ENCODE measurements around the gene OR13A1. TPM values are rescaled to one million over a fixed set of nuclear protein-coding genes. Genes with fewer than 3 reads are reported as not detected.
"Not testable (repeated sequence)": the region's sequence is repeated elsewhere in the genome, so short reads cannot be mapped to it uniquely, and the experiment has no call there.

Gene OR13A1
- total and polyA plus RNA-seq, 5 donors from 2014 or later = 0.09 TPM; not detected in 4

GRCh38 chr10:45308707-45309106, 6.7 kb downstream of the OR13A1 start:
- H3K4me1 Mint-ChIP-seq = no peaks in the 10 kb centered on the region

GRCh38 chr10:45302573-45302972, 12.8 kb downstream of the OR13A1 start:
- Mint-ChIP-seq H3K27ac (no peak overlapping the region), H3K27me3 (peaks cover 8% of the 10 kb centered on the region), H3K9me3 (peaks cover 0 to 5% (median 0%) of the 10 kb centered on the region in 7 donors), H3K4me3 (no peak overlapping the region), H3K4me1 (no peaks in the 10 kb centered on the region), H3K36me3 (no peaks in the 10 kb centered on the region)
- no peak for ATAC-seq (ENCODE audit: low read depth in 2 of 2)
- Histone ChIP-seq H3K4me3 (ENCODE audit: low read depth, low read length) (no peak overlapping the region), H3K27me3 (ENCODE audit: control insufficient read depth, insufficient read depth, low read length) (no peaks in the 10 kb centered on the region), H3K36me3 (ENCODE audit: control insufficient read depth, insufficient read depth, low read length) (no peaks in the 10 kb centered on the region), H3K4me1 (ENCODE audit: control insufficient read depth, insufficient read depth, low read length, poor library complexity, severe bottlenecking) (no peaks in the 10 kb centered on the region), H3K27ac (ENCODE audit: insufficient read depth, low read length, poor library complexity, severe bottlenecking) (no peak overlapping the region), H3K9me3 (ENCODE audit: control insufficient read depth in 2 of 2, low read length in 2 of 2) (no peaks in the 10 kb centered on the region)
- DNase-seq = no peak

More at GRCh38 chr10:45308707-45309106, 6.7 kb downstream of the OR13A1 start:
- Mint-ChIP-seq H3K9me3 (peaks cover 0 to 14% (median 5%) of the 10 kb centered on the region in 7 donors), H3K27ac (no peak overlapping the region), H3K4me3 (no peak overlapping the region), H3K36me3 (no peaks in the 10 kb centered on the region), H3K27me3 (peaks cover 16% of the 10 kb centered on the region)
- no peaks in the 10 kb centered on the region for H3K36me3 ChIP-seq (ENCODE audit: control insufficient read depth, insufficient read depth, low read length)
- no peak for ATAC-seq (ENCODE audit: low read depth in 2 of 2)
- H3K9me3 ChIP-seq (ENCODE audit: control insufficient read depth in 2 of 2, low read length in 2 of 2) = peaks cover 5 to 6% of the 10 kb centered on the region in 2 experiments
- no peak overlapping the region for H3K27ac ChIP-seq (ENCODE audit: insufficient read depth, low read length, poor library complexity, severe bottlenecking)
- H3K27me3 ChIP-seq (ENCODE audit: control insufficient read depth, insufficient read depth, low read length) = no peaks in the 10 kb centered on the region
- H3K4me3 ChIP-seq (ENCODE audit: low read depth, low read length) = no peak overlapping the region
- peak in 1 of 3 donors; percentile 9 for DNase-seq
- no peaks in the 10 kb centered on the region for H3K4me1 ChIP-seq (ENCODE audit: control insufficient read depth, insufficient read depth, low read length, poor library complexity, severe bottlenecking)

GRCh38 chr10:45298341-45298955, 17.0 kb downstream of the OR13A1 start:
- H3K9me3 ChIP-seq (ENCODE audit: control insufficient read depth in 2 of 2, low read length in 2 of 2); H3K27ac ChIP-seq (ENCODE audit: insufficient read depth, low read length, poor library complexity, severe bottlenecking); ATAC-seq (ENCODE audit: low read depth in 2 of 2); H3K4me1 ChIP-seq (ENCODE audit: control insufficient read depth, insufficient read depth, low read length, poor library complexity, severe bottlenecking); H3K9me3 Mint-ChIP-seq; H3K27me3 Mint-ChIP-seq; H3K27me3 ChIP-seq (ENCODE audit: control insufficient read depth, insufficient read depth, low read length); H3K36me3 ChIP-seq (ENCODE audit: control insufficient read depth, insufficient read depth, low read length); DNase-seq; H3K4me3 ChIP-seq (ENCODE audit: low read depth, low read length); H3K4me3 Mint-ChIP-seq; H3K4me1 Mint-ChIP-seq; H3K36me3 Mint-ChIP-seq: not testable (repeated sequence)
- peak overlapping the region in 1 of 3 donors; percentile 41 for H3K27ac Mint-ChIP-seq

GRCh38 chr10:45294681-45295080, 20.7 kb downstream of the OR13A1 start:
- H3K27ac ChIP-seq (ENCODE audit: insufficient read depth, low read length, poor library complexity, severe bottlenecking) = no peak overlapping the region
- H3K27ac Mint-ChIP-seq = no peak overlapping the region
- no peak for ATAC-seq (ENCODE audit: low read depth in 2 of 2)
- DNase-seq = no peak
- no peaks in the 10 kb centered on the region for H3K4me1 Mint-ChIP-seq
- no peak overlapping the region for H3K4me3 ChIP-seq (ENCODE audit: low read depth, low read length)
- no peaks in the 10 kb centered on the region for H3K36me3 ChIP-seq (ENCODE audit: control insufficient read depth, insufficient read depth, low read length)
- H3K27me3 ChIP-seq (ENCODE audit: control insufficient read depth, insufficient read depth, low read length) = no peaks in the 10 kb centered on the region
- H3K36me3 Mint-ChIP-seq = no peaks in the 10 kb centered on the region
- no peaks in the 10 kb centered on the region for H3K4me1 ChIP-seq (ENCODE audit: control insufficient read depth, insufficient read depth, low read length, poor library complexity, severe bottlenecking)
- no peaks in the 10 kb centered on the region for H3K9me3 ChIP-seq (ENCODE audit: control insufficient read depth in 2 of 2, low read length in 2 of 2)
- H3K27me3 Mint-ChIP-seq = no peaks in the 10 kb centered on the region
- no peak overlapping the region for H3K4me3 Mint-ChIP-seq
- H3K9me3 Mint-ChIP-seq = peaks cover 0 to 10% (median 0%) of the 10 kb centered on the region in 7 donors

GRCh38 chr10:45286980-45287379, 28.4 kb downstream of the OR13A1 start:
- Mint-ChIP-seq H3K36me3 (no peaks in the 10 kb centered on the region), H3K9me3 (peaks cover 0 to 4% (median 1%) of the 10 kb centered on the region in 7 donors), H3K27ac (no peak overlapping the region), H3K4me1 (no peaks in the 10 kb centered on the region), H3K27me3 (peaks cover 9% of the 10 kb centered on the region), H3K4me3 (no peak overlapping the region)
- DNase-seq (no peak), ATAC-seq (ENCODE audit: low read depth in 2 of 2) (no peak)
- H3K4me3 ChIP-seq (ENCODE audit: low read depth, low read length) = no peak overlapping the region
- H3K27ac ChIP-seq (ENCODE audit: insufficient read depth, low read length, poor library complexity, severe bottlenecking) = no peak overlapping the region
- no peaks in the 10 kb centered on the region for H3K4me1 ChIP-seq (ENCODE audit: control insufficient read depth, insufficient read depth, low read length, poor library complexity, severe bottlenecking)
- no peaks in the 10 kb centered on the region for H3K9me3 ChIP-seq (ENCODE audit: control insufficient read depth in 2 of 2, low read length in 2 of 2)
- H3K36me3 ChIP-seq (ENCODE audit: control insufficient read depth, insufficient read depth, low read length) = no peaks in the 10 kb centered on the region
- H3K27me3 ChIP-seq (ENCODE audit: control insufficient read depth, insufficient read depth, low read length) = peaks cover 3% of the 10 kb centered on the region

- no peaks in the 10 kb centered on the region for H3K4me1 ChIP-seq (ENCODE audit: control insufficient read depth, insufficient read depth, low read length, poor library complexity, severe bottlenecking)
- H3K27me3 ChIP-seq (ENCODE audit: control insufficient read depth, insufficient read depth, low read length) = peaks cover 7% of the 10 kb centered on the region
- Mint-ChIP-seq H3K4me1 (no peaks in the 10 kb centered on the region), H3K4me3 (no peak overlapping the region), H3K27me3 (peaks cover 4% of the 10 kb centered on the region), H3K36me3 (no peaks in the 10 kb centered on the region), H3K9me3 (peaks cover 0 to 3% (median 0%) of the 10 kb centered on the region in 7 donors), H3K27ac (no peak overlapping the region)
- H3K27ac ChIP-seq (ENCODE audit: insufficient read depth, low read length, poor library complexity, severe bottlenecking) = no peak overlapping the region
- no peak for ATAC-seq (ENCODE audit: low read depth in 2 of 2)
- no peaks in the 10 kb centered on the region for H3K9me3 ChIP-seq (ENCODE audit: control insufficient read depth in 2 of 2, low read length in 2 of 2)
- no peak for DNase-seq
- no peak overlapping the region for H3K4me3 ChIP-seq (ENCODE audit: low read depth, low read length)
- H3K36me3 ChIP-seq (ENCODE audit: control insufficient read depth, insufficient read depth, low read length) = no peaks in the 10 kb centered on the region
These were observed 33.3 kb downstream of the OR13A1 start for GRCh38 chr10:45282061-45282460.

GRCh38 chr10:45280113-45280760, 35.2 kb downstream of the OR13A1 start:
- DNase-seq = no peak
- Histone ChIP-seq H3K9me3 (ENCODE audit: control insufficient read depth in 2 of 2, low read length in 2 of 2) (no peaks in the 10 kb centered on the region), H3K4me3 (ENCODE audit: low read depth, low read length) (no peak overlapping the region), H3K4me1 (ENCODE audit: control insufficient read depth, insufficient read depth, low read length, poor library complexity, severe bottlenecking) (no peaks in the 10 kb centered on the region), H3K36me3 (ENCODE audit: control insufficient read depth, insufficient read depth, low read length) (no peaks in the 10 kb centered on the region), H3K27ac (ENCODE audit: insufficient read depth, low read length, poor library complexity, severe bottlenecking) (no peak overlapping the region), H3K27me3 (ENCODE audit: control insufficient read depth, insufficient read depth, low read length) (peaks cover 7% of the 10 kb centered on the region)
- Mint-ChIP-seq H3K4me1 (no peaks in the 10 kb centered on the region), H3K27ac (no peak overlapping the region), H3K36me3 (no peaks in the 10 kb centered on the region), H3K27me3 (no peaks in the 10 kb centered on the region), H3K9me3 (no peaks in the 10 kb centered on the region), H3K4me3 (no peak overlapping the region)
- ATAC-seq (ENCODE audit: low read depth in 2 of 2) = no peak

GRCh38 chr10:45279682-45280081, 35.7 kb downstream of the OR13A1 start:
- Mint-ChIP-seq H3K4me1 (no peaks in the 10 kb centered on the region), H3K9me3 (no peaks in the 10 kb centered on the region), H3K27ac (no peak overlapping the region), H3K36me3 (no peaks in the 10 kb centered on the region), H3K27me3 (no peaks in the 10 kb centered on the region), H3K4me3 (no peak overlapping the region)
- DNase-seq = no peak
- Histone ChIP-seq H3K4me3 (ENCODE audit: low read depth, low read length) (no peak overlapping the region), H3K27ac (ENCODE audit: insufficient read depth, low read length, poor library complexity, severe bottlenecking) (no peak overlapping the region), H3K27me3 (ENCODE audit: control insufficient read depth, insufficient read depth, low read length) (peaks cover 5% of the 10 kb centered on the region), H3K9me3 (ENCODE audit: control insufficient read depth in 2 of 2, low read length in 2 of 2) (no peaks in the 10 kb centered on the region), H3K36me3 (ENCODE audit: control insufficient read depth, insufficient read depth, low read length) (no peaks in the 10 kb centered on the region), H3K4me1 (ENCODE audit: control insufficient read depth, insufficient read depth, low read length, poor library complexity, severe bottlenecking) (no peaks in the 10 kb centered on the region)
- no peak for ATAC-seq (ENCODE audit: low read depth in 2 of 2)

Data from CD4-positive, CD25-positive, alpha-beta regulatory T cell (primary cell).